HepG2 (cell line): ENCODE data around the gene SPAG9. TPM values are rescaled to one million over a fixed set of nuclear protein-coding genes. Genes with fewer than 3 reads are reported as not detected.
A peak's percentile ranks its signal among the peaks of the same experiment; 100 is the strongest.

Experiments
- DBP ChIP-seq: sonication (generic); formaldehyde crosslinking; IDR thresholded peaks from 2 replicates; pipeline ENCODE4 v1.4.0; 2020; ENCODE audit warnings: missing genetic modification reagents; ENCODE audit errors: not compliant biosample characterization
- FOXP4 ChIP-seq: sonication (generic); formaldehyde crosslinking; IDR thresholded peaks from 2 replicates; pipeline ENCODE4 v1.4.0; 2020; ENCODE audit warnings: missing genetic modification reagents
- MED1 ChIP-seq: sonication (generic); formaldehyde crosslinking; IDR thresholded peaks from 2 replicates; pipeline ENCODE4 v1.4.0; 2020; ENCODE audit warnings: missing genetic modification reagents
- MXI1 ChIP-seq: IDR thresholded peaks from 3 replicates; pipeline ENCODE4 v1.6.1; 2012; ENCODE audit warnings: low read depth, low read length, inconsistent platforms, borderline replicate concordance
- NFE2L1 ChIP-seq: sonication (generic); formaldehyde crosslinking; IDR thresholded peaks from 2 replicates; pipeline ENCODE4 v1.4.0; 2020; ENCODE audit warnings: missing genetic modification reagents, mild to moderate bottlenecking, borderline replicate concordance
- RARG ChIP-seq: sonication (generic); formaldehyde crosslinking; IDR thresholded peaks from 2 replicates; pipeline ENCODE4 v1.4.0; 2020; ENCODE audit warnings: low read depth, mild to moderate bottlenecking, missing genetic modification reagents
- RFX1 ChIP-seq: fragments of 450-650 bp; IDR thresholded peaks from 2 replicates; pipeline ENCODE4 v1.6.1; 2017
- ZBTB38 ChIP-seq: sonication (generic); formaldehyde crosslinking; IDR thresholded peaks from 2 replicates; pipeline ENCODE4 v1.5.1; 2020; ENCODE audit warnings: mild to moderate bottlenecking, missing genetic modification reagents
- ZBTB40 ChIP-seq, 2 experiments: fragments of 450-650 bp in 1 of 2; sonication (generic) in 1 of 2; formaldehyde crosslinking in 1 of 2; IDR thresholded peaks; 2 replicates each; pipeline versions ENCODE4 v1.6.1 to v1.8.0; 2016 to 2022; ENCODE audit warnings: antibody characterized with exemption in 1 of 2, mild to moderate bottlenecking in 1 of 2, missing genetic modification reagents in 1 of 2
- ZGPAT ChIP-seq: IDR thresholded peaks from 2 replicates; pipeline ENCODE4 v1.6.1; 2016; ENCODE audit warnings: mild to moderate bottlenecking
- ZIK1 ChIP-seq: sonication (generic); formaldehyde crosslinking; IDR thresholded peaks from 2 replicates; pipeline ENCODE4 v1.5.0; 2020; ENCODE audit warnings: mild to moderate bottlenecking, low read depth, missing genetic modification reagents, borderline replicate concordance
- ZNF124 ChIP-seq: sonication (generic); formaldehyde crosslinking; IDR thresholded peaks from 2 replicates; pipeline ENCODE4 v1.4.0; 2020; ENCODE audit warnings: missing genetic modification reagents
- ZNF263 ChIP-seq: sonication (generic); formaldehyde crosslinking; IDR thresholded peaks from 2 replicates; pipeline ENCODE4 v1.4.0; 2020; ENCODE audit warnings: missing genetic modification reagents
- ZNF724P ChIP-seq: sonication (generic); formaldehyde crosslinking; IDR thresholded peaks from 2 replicates; pipeline ENCODE4 v1.8.0; 2022; ENCODE audit warnings: missing genetic modification reagents, borderline replicate concordance
- ZNF772 ChIP-seq: sonication (generic); formaldehyde crosslinking; IDR thresholded peaks from 2 replicates; pipeline ENCODE4 v1.5.0; 2020; ENCODE audit warnings: mild to moderate bottlenecking, missing genetic modification reagents
- polyA plus RNA-seq, 8 experiments: library from polyadenylated mRNA; depleted of rRNA in 3 of 8; stranded (reverse) in 7 of 8; unstranded in 1 of 8; fragments of >200 nt; fragmentation: Illumina TruSeq in 4 of 8; extraction: Trizol in 4 of 8; gene quantifications; 2 replicates each; pipeline versions ENCODE4 v1.2.1 to v1.2.3, GENCODE V29; 2011 to 2016; ENCODE audit warnings: low read depth in 4 of 8, missing spikeins in 1 of 8, mixed read lengths in 1 of 8; ENCODE audit not compliant: insufficient read depth in 1 of 8
- total RNA-seq, 5 experiments: library from RNA; depleted of rRNA; stranded (reverse); fragments of >200 nt; fragmentation: Illumina TruSeq; extraction: Trizol; gene quantifications; 2 replicates each; pipeline ENCODE4 v1.2.3, GENCODE V29; 2016; ENCODE audit warnings: low read depth in 1 of 5

The SPAG9 gene
- total and polyA plus RNA-seq, 2 of the 13 experiments (the other 11 are each of a cell fraction or from before 2014, with no cell fraction given), result 43.2 to 78.6 TPM

- TF ChIP-seq ZBTB40 (IDR thresholded peaks at IDR 0.05) (no peak), ZBTB40 (CRISPR knock-in tag; IDR thresholded peaks at IDR 0.05) (peak; percentile 67), ZNF124 (CRISPR knock-in tag) (no peak; the same call in 1 of the 2 replicates), ZBTB38 (CRISPR knock-in tag) (peak; percentile 57; the same call in 1 of the 2 replicates), ZIK1 (CRISPR knock-in tag) (no peak), ZNF724P (CRISPR knock-in tag) (peak; percentile 53; the same call in 1 of the 2 replicates), ZNF263 (CRISPR knock-in tag) (peak; percentile 45; the same call in 1 of the 2 replicates), RARG (CRISPR knock-in tag) (no peak), FOXP4 (peak; percentile 37; the same call in 1 of the 2 replicates), MED1 (CRISPR knock-in tag) (peak; percentile 88), MXI1 (0 out of 3 replicates have a peak, but pooled peaks have one; percentile 27), DBP (CRISPR knock-in tag) (peak; percentile 71), ZNF772 (CRISPR knock-in tag) (peak; percentile 53), RFX1 (no peak), ZGPAT (peak; percentile 97), NFE2L1 (CRISPR knock-in tag) (no peak)
Measured at GRCh38 chr17:50931144-50931908, 189.3 kb downstream of the SPAG9 start (continued).
